ENCODE measurements around the gene CADPS2. TPM values are rescaled to one million over a fixed set of nuclear protein-coding genes. Genes with fewer than 3 reads are reported as not detected.

Gene CADPS2
- total and polyA plus RNA-seq, 2 donors (not counting 1 experiment from before 2014, with no cell fraction given), result 11.5 to 32.2 TPM

- peak overlapping the region in 1 of 4 experiments; percentile 2 for H3K4me3 ChIP-seq (replicated peaks in 1 of 4; ENCODE audit: control extremely low read depth in 1 of 4, insufficient read depth in 1 of 4, low read depth in 3 of 4, low read length in 4 of 4)
- DNase-seq (ENCODE audit: low read depth in 2 of 2), result no peak
- H3K4me2 ChIP-seq (ENCODE audit: extremely low read depth, insufficient read depth, low read length), result no peak overlapping the region
- no peak overlapping the region for H2AFZ ChIP-seq (ENCODE audit: low read length)
- H3K9ac ChIP-seq (ENCODE audit: insufficient read depth, low read length), result no peak overlapping the region
- no peak overlapping the region for H3K27ac ChIP-seq (ENCODE audit: insufficient read depth, low read length)
- H4K20me1 ChIP-seq (ENCODE audit: control insufficient read depth, extremely low read depth, insufficient read depth, low read length), result no peaks in the 10 kb centered on the region
- no peaks in the 10 kb centered on the region for H3K36me3 ChIP-seq (ENCODE audit: control insufficient read depth, insufficient read depth, low read length)
- no peaks in the 10 kb centered on the region for H3K9me3 ChIP-seq (ENCODE audit: control insufficient read depth, insufficient read depth, low read depth, low read length)
- H3K27me3 ChIP-seq (ENCODE audit: control insufficient read depth, insufficient read depth, low read length), result peaks cover 83% of the 10 kb centered on the region
- no peaks in the 10 kb centered on the region for H3K79me2 ChIP-seq (ENCODE audit: control insufficient read depth, insufficient read depth, low read length)
- no peaks in the 10 kb centered on the region for H3K4me1 ChIP-seq (ENCODE audit: control insufficient read depth, extremely low read depth, insufficient read depth, low read length)
- TF ChIP-seq CTCF (conservative IDR thresholded peaks at IDR 0.05 in 1 of 2, IDR thresholded peaks at IDR 0.05 in 1 of 2; ENCODE audit: low read depth in 1 of 2, low read length in 2 of 2) (no peak), EZH2 (IDR thresholded peaks at IDR 0.05; ENCODE audit: low read length, missing control alignments) (peak; percentile 95)
These were observed 580.6 kb downstream of the CADPS2 start for GRCh38 chr7:122305475-122306319.

- peak overlapping the region in 1 of 4 experiments; percentile 28 for H3K4me3 ChIP-seq (replicated peaks in 1 of 4; ENCODE audit: control extremely low read depth in 1 of 4, insufficient read depth in 1 of 4, low read depth in 3 of 4, low read length in 4 of 4)
- no peak overlapping the region for H3K9ac ChIP-seq (ENCODE audit: insufficient read depth, low read length)
- H3K27ac ChIP-seq (ENCODE audit: insufficient read depth, low read length), result no peak overlapping the region
- H3K79me2 ChIP-seq (ENCODE audit: control insufficient read depth, insufficient read depth, low read length), result no peaks in the 10 kb centered on the region
- DNase-seq (ENCODE audit: low read depth in 2 of 2), result peak in 1 of 2 donors; percentile 58
- no peaks in the 10 kb centered on the region for H4K20me1 ChIP-seq (ENCODE audit: control insufficient read depth, extremely low read depth, insufficient read depth, low read length)
- H3K27me3 ChIP-seq (ENCODE audit: control insufficient read depth, insufficient read depth, low read length), result peaks cover 85% of the 10 kb centered on the region
- H3K4me2 ChIP-seq (ENCODE audit: extremely low read depth, insufficient read depth, low read length), result peak overlapping the region; percentile 28
- no peaks in the 10 kb centered on the region for H3K9me3 ChIP-seq (ENCODE audit: control insufficient read depth, insufficient read depth, low read depth, low read length)
- H2AFZ ChIP-seq (ENCODE audit: low read length), result no peak overlapping the region
- no peak for TF ChIP-seq CTCF (conservative IDR thresholded peaks at IDR 0.05 in 1 of 2, IDR thresholded peaks at IDR 0.05 in 1 of 2; ENCODE audit: low read depth in 1 of 2, low read length in 2 of 2)
- no peak for TF ChIP-seq EZH2 (IDR thresholded peaks at IDR 0.05; ENCODE audit: low read length, missing control alignments)
- no peaks in the 10 kb centered on the region for H3K4me1 ChIP-seq (ENCODE audit: control insufficient read depth, extremely low read depth, insufficient read depth, low read length)
- no peaks in the 10 kb centered on the region for H3K36me3 ChIP-seq (ENCODE audit: control insufficient read depth, insufficient read depth, low read length)
These were observed 581.3 kb downstream of the CADPS2 start for GRCh38 chr7:122304996-122305421.

GRCh38 chr7:122304319-122304975 is 581.8 kb downstream of the CADPS2 start, which contains the start of gene FEZF1:
Gene FEZF1, minus strand, starts transcription at chr7:122304750. Its CDS starts 313 bp downstream, at chr7:122304437.
- Histone ChIP-seq H3K79me2 (ENCODE audit: control insufficient read depth, insufficient read depth, low read length) (no peaks in the 10 kb centered on the region), H3K4me1 (ENCODE audit: control insufficient read depth, extremely low read depth, insufficient read depth, low read length) (no peaks in the 10 kb centered on the region), H3K9me3 (ENCODE audit: control insufficient read depth, insufficient read depth, low read depth, low read length) (no peaks in the 10 kb centered on the region), H3K27ac (ENCODE audit: insufficient read depth, low read length) (no peak within 1 kb of the TSS), H3K27me3 (ENCODE audit: control insufficient read depth, insufficient read depth, low read length) (peaks cover 85% of the 10 kb centered on the region), H2AFZ (ENCODE audit: low read length) (no peak within 1 kb of the TSS), H3K36me3 (ENCODE audit: control insufficient read depth, insufficient read depth, low read length) (no peaks in the 10 kb centered on the region), H3K4me3 (replicated peaks in 1 of 4; ENCODE audit: control extremely low read depth in 1 of 4, insufficient read depth in 1 of 4, low read depth in 3 of 4, low read length in 4 of 4) (peak within 1 kb of the TSS in 1 of 4 experiments; percentile 28), H3K9ac (ENCODE audit: insufficient read depth, low read length) (no peak within 1 kb of the TSS), H3K4me2 (ENCODE audit: extremely low read depth, insufficient read depth, low read length) (peak within 1 kb of the TSS; percentile 28), H4K20me1 (ENCODE audit: control insufficient read depth, extremely low read depth, insufficient read depth, low read length) (no peaks in the 10 kb centered on the region)
- no peak for DNase-seq (ENCODE audit: low read depth in 2 of 2)
- peak; percentile 80 for TF ChIP-seq EZH2 (IDR thresholded peaks at IDR 0.05; ENCODE audit: low read length, missing control alignments)
- TF ChIP-seq CTCF (conservative IDR thresholded peaks at IDR 0.05 in 1 of 2, IDR thresholded peaks at IDR 0.05 in 1 of 2; ENCODE audit: low read depth in 1 of 2, low read length in 2 of 2), result no peak
